ENCODE data around the gene KAT2B. TPM values are rescaled to one million over a fixed set of nuclear protein-coding genes. Genes with fewer than 3 reads are reported as not detected.

KAT2B gene
- total and polyA plus RNA-seq, 12 donors = 11.4 to 104 (median 85.2) TPM

- ATAC-seq (no peak), DNase-seq (no peak)
- WGBS, 2 donors = 89 to 96% methylated on average over 2 of the region's 2 CpGs
- TF ChIP-seq CTCF (IDR thresholded peaks at IDR 0.05) = no peak
- no peaks in the 10 kb centered on the region for H3K27me3 ChIP-seq
- intact Hi-C loops (cut with DNase I) = no loop called here
- H3K4me1 ChIP-seq = peaks cover 0 to 7% (median 0%) of the 10 kb centered on the region in 9 donors
- no peak overlapping the region for H3K27ac ChIP-seq
- no peaks in the 10 kb centered on the region for H3K9me3 ChIP-seq
- peaks cover 0 to 93% (median 23%) of the 10 kb centered on the region in 9 donors for H3K36me3 ChIP-seq
- no peak overlapping the region for H3K4me3 ChIP-seq
Observed at GRCh38 chr3:20123131-20123652, 82.9 kb downstream of the KAT2B start.

- Histone ChIP-seq H3K27ac (peak overlapping the region in 1 of 10 donors; percentile 19), H3K9me3 (no peaks in the 10 kb centered on the region), H3K27me3 (no peaks in the 10 kb centered on the region), H3K4me3 (no peak overlapping the region), H3K4me1 (peaks cover 0 to 16% (median 4%) of the 10 kb centered on the region in 9 donors), H3K36me3 (peaks cover 0 to 92% (median 20%) of the 10 kb centered on the region in 9 donors)
- no peak for ATAC-seq
- 98% methylated on average over 4 of the region's 4 CpGs for WGBS, 2 donors
- TF ChIP-seq CTCF (IDR thresholded peaks at IDR 0.05) = no peak
- intact Hi-C loops (cut with DNase I) = no loop called here
- no peak for DNase-seq
Observed at GRCh38 chr3:20125289-20125688, 85.0 kb downstream of the KAT2B start.

GRCh38 chr3:20125897-20126296, 85.7 kb downstream of the KAT2B start:
- ATAC-seq = peak in 3 of 8 donors; percentile 34 to 42 (median 35)
- no peak overlapping the region for H3K4me3 ChIP-seq
- H3K36me3 ChIP-seq = peaks cover 0 to 86% (median 16%) of the 10 kb centered on the region in 9 donors
- no peak for TF ChIP-seq CTCF (IDR thresholded peaks at IDR 0.05)
- no peaks in the 10 kb centered on the region for H3K27me3 ChIP-seq
- DNase-seq = no peak
- peaks cover 0 to 18% (median 4%) of the 10 kb centered on the region in 9 donors for H3K4me1 ChIP-seq
- H3K9me3 ChIP-seq = no peaks in the 10 kb centered on the region
- WGBS, 2 donors = 87% methylated on average over 10 of the region's 10 CpGs
- intact Hi-C loops (cut with DNase I) = no loop called here
- peak overlapping the region in 1 of 10 donors; percentile 19 for H3K27ac ChIP-seq

GRCh38 chr3:20128358-20128757, 88.1 kb downstream of the KAT2B start:
- intact Hi-C loops (cut with DNase I) = no loop called here
- TF ChIP-seq CTCF (IDR thresholded peaks at IDR 0.05) = no peak
- Histone ChIP-seq H3K27me3 (no peaks in the 10 kb centered on the region), H3K27ac (peak overlapping the region in 1 of 10 donors; percentile 6), H3K9me3 (no peaks in the 10 kb centered on the region), H3K36me3 (peaks cover 0 to 86% (median 9%) of the 10 kb centered on the region in 9 donors), H3K4me1 (peaks cover 0 to 18% (median 4%) of the 10 kb centered on the region in 9 donors), H3K4me3 (no peak overlapping the region)
- ATAC-seq = peak in 1 of 8 donors; percentile 40
- WGBS, 2 donors = 37 to 50% methylated on average over 2 of the region's 2 CpGs
- DNase-seq = peak in 1 of 2 donors; percentile 12
